Cardiac muscle cell (in vitro differentiated cells and primary cell): ENCODE data around the gene NPPA. TPM values are rescaled to one million over a fixed set of nuclear protein-coding genes. Genes with fewer than 3 reads are reported as not detected.
"Not testable (repeated sequence)": the region's sequence is repeated elsewhere in the genome, so short reads cannot be mapped to it uniquely, and the experiment has no call there.

Source experiments
- DNase-seq, 2 donors: peaks; one replicate each; pipeline versions ENCODE4 v3.0.0 to v3.0.0-alpha.2; 2010 to 2017; ENCODE audit warnings: low read depth in 1 of 2, low spot score in 1 of 2
- H3K27ac ChIP-seq: fragments of 200-600 bp; sonication (generic); 2 replicates; pipeline ENCODE4 v1.5.1; 2016
- H3K27me3 ChIP-seq: fragments of 200-600 bp; sonication (generic); 2 replicates; pipeline ENCODE4 v1.6.0; 2016; ENCODE audit warnings: control low read depth
- H3K36me3 ChIP-seq: fragments of 200-600 bp; sonication (generic); 2 replicates; pipeline ENCODE4 v1.5.1; 2016; ENCODE audit warnings: control low read depth
- H3K4me1 ChIP-seq: fragments of 200-600 bp; sonication (generic); 2 replicates; pipeline ENCODE4 v1.8.1; 2017; ENCODE audit warnings: low read depth, mild to moderate bottlenecking, mixed run types
- H3K4me3 ChIP-seq: fragments of 200-600 bp; sonication (generic); 2 replicates; pipeline ENCODE4 v1.5.1; 2016; ENCODE audit warnings: mild to moderate bottlenecking
- H3K9me3 ChIP-seq: fragments of 200-600 bp; sonication (generic); 2 replicates; pipeline ENCODE4 v1.5.1; 2017; ENCODE audit warnings: low read depth, mild to moderate bottlenecking, control low read depth
- polyA plus RNA-seq: library from polyadenylated mRNA; unstranded; fragments of >200 nt; fragmentation: Nextera tagmentation; extraction: Ambion mirVana; gene quantifications from 2 replicates; pipeline ENCODE4 v1.2.1, GENCODE V29; 2016
- total RNA-seq: library from RNA; depleted of rRNA; stranded (reverse); fragments of >200 nt; gene quantifications from 2 replicates; pipeline ENCODE4 v1.2.3, GENCODE V29; 2016
- TF ChIP-seq, protein P1 (sequence below): IDR thresholded peaks from 2 replicates; pipeline ENCODE4 v1.5.1; 2012; ENCODE audit warnings: low read depth, mild to moderate bottlenecking, low read length

Gene NPPA
- total RNA-seq (57.5 and 331 TPM in 2 replicates), polyA plus RNA-seq (90.0 and 601 TPM in 2 replicates)

GRCh38 chr1:11847667-11848372, at the start of gene NPPA:
Gene NPPA, minus strand, starts transcription at chr1:11847783. Its CDS starts 99 bp downstream, at chr1:11847684.
- H3K27me3 ChIP-seq: no peaks in the 10 kb centered on the region
- no peak within 1 kb of the TSS for H3K4me3 ChIP-seq
- H3K27ac ChIP-seq: peak within 1 kb of the TSS; percentile 55
- peaks cover 4% of the 10 kb centered on the region for H3K36me3 ChIP-seq
- peaks cover 16% of the 10 kb centered on the region for H3K4me1 ChIP-seq
- no peaks in the 10 kb centered on the region for H3K9me3 ChIP-seq
- TF ChIP-seq, protein P1, sequence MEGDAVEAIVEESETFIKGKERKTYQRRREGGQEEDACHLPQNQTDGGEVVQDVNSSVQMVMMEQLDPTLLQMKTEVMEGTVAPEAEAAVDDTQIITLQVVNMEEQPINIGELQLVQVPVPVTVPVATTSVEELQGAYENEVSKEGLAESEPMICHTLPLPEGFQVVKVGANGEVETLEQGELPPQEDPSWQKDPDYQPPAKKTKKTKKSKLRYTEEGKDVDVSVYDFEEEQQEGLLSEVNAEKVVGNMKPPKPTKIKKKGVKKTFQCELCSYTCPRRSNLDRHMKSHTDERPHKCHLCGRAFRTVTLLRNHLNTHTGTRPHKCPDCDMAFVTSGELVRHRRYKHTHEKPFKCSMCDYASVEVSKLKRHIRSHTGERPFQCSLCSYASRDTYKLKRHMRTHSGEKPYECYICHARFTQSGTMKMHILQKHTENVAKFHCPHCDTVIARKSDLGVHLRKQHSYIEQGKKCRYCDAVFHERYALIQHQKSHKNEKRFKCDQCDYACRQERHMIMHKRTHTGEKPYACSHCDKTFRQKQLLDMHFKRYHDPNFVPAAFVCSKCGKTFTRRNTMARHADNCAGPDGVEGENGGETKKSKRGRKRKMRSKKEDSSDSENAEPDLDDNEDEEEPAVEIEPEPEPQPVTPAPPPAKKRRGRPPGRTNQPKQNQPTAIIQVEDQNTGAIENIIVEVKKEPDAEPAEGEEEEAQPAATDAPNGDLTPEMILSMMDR: no peak
- peak in 1 of 2 donors; percentile 79 for DNase-seq

DNA sequence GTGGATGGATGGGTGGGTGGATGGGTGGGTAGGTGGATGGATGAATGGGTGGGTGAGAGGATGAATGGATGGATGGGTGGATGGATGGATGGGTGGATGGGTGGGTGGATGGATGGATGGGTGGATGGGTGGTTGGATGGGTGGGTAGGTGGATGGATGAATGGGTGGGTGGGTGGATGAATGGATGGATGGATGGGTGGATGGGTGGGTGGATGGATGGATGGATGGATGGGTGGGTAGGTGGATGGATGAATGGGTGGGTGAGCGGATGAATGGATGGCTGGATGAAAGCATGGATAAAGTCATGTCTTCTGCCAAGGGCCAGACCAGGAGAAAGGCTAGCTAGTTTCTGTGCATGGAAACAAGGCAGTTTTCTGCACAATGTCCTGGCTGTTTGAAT, 46.9 kb upstream of the NPPA start:
- H3K4me3 ChIP-seq, DNase-seq, H3K36me3 ChIP-seq, H3K4me1 ChIP-seq, H3K27ac ChIP-seq, H3K9me3 ChIP-seq: not testable (repeated sequence)
- peaks cover 20% of the 10 kb centered on the region for H3K27me3 ChIP-seq

- DNase-seq: peak; percentile 59 to 78
- TF ChIP-seq, protein P1: peak; percentile 97
- H3K36me3 ChIP-seq: no peaks in the 10 kb centered on the region
- H3K4me3 ChIP-seq: no peak overlapping the region
- H3K4me1 ChIP-seq: no peaks in the 10 kb centered on the region
- H3K27ac ChIP-seq: no peak overlapping the region
- peaks cover 14% of the 10 kb centered on the region for H3K27me3 ChIP-seq
- H3K9me3 ChIP-seq: no peaks in the 10 kb centered on the region
These were observed 46.3 kb upstream of the NPPA start for GRCh38 chr1:11893907-11894251.

DNA sequence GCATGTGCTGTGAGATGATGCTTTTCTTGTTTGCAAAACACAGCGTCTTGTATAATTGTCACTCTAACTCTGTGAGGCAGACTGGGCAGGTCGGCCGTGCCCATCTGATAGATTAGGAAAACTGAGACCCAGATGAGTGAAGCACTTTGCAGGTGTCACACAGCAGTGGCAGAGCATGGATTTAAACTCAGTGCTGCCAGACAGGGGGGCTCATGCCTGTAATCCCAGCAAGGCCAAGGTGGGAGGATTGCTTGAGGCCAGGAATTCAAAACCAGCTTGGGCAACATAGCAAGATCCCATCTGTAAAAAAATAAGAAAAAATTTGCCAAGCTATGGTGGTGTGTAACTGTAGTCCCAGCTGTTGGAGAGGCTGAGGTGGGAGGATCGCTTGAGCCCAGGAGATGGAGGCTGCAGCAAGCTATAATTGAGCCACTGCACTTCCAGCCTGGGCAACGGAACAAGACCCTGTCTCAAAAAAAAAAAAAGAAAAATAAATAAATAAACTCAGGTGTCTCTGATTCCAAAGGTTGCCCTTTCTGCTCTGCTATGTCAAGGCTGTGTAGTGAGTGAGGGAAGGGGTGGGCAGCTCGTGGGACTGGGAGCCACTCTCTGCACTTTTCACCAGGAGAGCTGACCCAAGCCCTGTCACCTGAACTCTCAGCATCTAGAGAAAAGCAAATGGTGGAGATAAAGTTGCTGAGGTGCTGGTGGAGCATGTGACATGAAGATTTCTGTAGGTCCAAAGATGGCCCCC, 44.0 kb upstream of the NPPA start:
- Histone ChIP-seq H3K27ac (no peak overlapping the region), H3K36me3 (no peaks in the 10 kb centered on the region), H3K27me3 (no peaks in the 10 kb centered on the region), H3K9me3 (no peaks in the 10 kb centered on the region), H3K4me3 (no peak overlapping the region), H3K4me1 (peaks cover 14% of the 10 kb centered on the region)
- no peak for DNase-seq
- TF ChIP-seq, protein P1: no peak

DNA sequence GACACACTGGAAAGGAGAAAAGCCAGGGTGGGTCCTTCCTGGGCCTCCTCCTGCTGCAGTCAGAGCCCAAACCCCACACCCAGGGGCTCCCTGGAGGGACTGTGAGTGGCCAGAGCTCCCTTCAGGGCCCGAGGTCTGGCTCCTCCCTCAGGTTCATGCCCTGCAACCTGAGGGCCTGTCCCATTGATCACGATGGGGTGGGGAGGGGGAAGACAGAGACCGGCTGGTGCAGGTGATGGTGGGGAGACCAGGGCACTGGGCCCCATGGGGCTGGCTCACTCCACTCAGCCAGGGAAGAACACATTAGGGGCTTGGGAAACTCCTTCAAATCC, 41.3 kb upstream of the NPPA start:
- Histone ChIP-seq H3K27me3 (no peaks in the 10 kb centered on the region), H3K4me3 (no peak overlapping the region), H3K27ac (peak overlapping the region; percentile 10), H3K4me1 (peaks cover 24% of the 10 kb centered on the region), H3K36me3 (no peaks in the 10 kb centered on the region), H3K9me3 (no peaks in the 10 kb centered on the region)
- TF ChIP-seq, protein P1: no peak
- DNase-seq: no peak

DNA sequence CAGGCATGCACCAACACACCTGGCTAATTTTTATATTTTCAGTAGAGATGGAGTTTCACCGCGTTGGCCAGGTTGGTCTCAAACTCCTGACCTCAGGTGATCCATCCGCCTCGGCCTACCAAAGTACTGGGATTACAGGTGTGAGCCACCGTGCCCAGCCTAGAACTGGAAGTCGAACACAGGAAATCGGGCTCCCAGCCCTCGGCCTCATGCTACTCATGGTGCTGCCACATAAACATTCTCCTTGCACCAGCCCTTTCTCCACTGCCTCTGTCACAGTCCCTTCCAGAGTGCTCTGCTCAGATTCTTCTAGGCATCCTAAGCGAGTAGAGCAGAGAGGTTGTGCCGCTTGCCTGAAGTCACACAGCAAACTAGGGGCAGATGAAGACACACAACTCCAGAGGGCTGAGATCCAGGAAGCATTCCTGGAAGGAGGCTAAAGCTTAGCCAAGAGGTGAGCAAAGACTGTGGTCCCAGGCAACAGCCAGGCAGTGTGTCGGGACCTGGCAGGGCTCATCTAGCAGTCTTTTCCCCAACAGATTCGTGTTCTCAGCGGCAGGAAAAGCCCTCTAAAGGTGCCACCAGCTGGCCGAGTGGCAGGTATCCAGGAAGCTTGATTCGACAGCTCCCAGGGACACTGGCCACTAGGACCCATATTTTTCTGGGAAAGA, 40.8 kb upstream of the NPPA start:
- Histone ChIP-seq H3K27ac (peak overlapping the region; percentile 10), H3K27me3 (no peaks in the 10 kb centered on the region), H3K4me3 (no peak overlapping the region), H3K9me3 (no peaks in the 10 kb centered on the region), H3K36me3 (no peaks in the 10 kb centered on the region), H3K4me1 (peaks cover 29% of the 10 kb centered on the region)
- TF ChIP-seq, protein P1: no peak
- DNase-seq: no peak
